HepG2 (cell line): ENCODE measurements around the gene KRT32. TPM values are rescaled to one million over a fixed set of nuclear protein-coding genes. Genes with fewer than 3 reads are reported as not detected.

Source experiments
- CC2D1A ChIP-seq: sonication (generic); formaldehyde crosslinking; IDR thresholded peaks from 2 replicates; pipeline ENCODE4 v1.8.1; 2023; ENCODE audit warnings: mild to moderate bottlenecking, missing genetic modification reagents
- CREM ChIP-seq, 2 experiments: sonication (generic) in 1 of 2; formaldehyde crosslinking in 1 of 2; IDR thresholded peaks; 2 replicates each; pipeline versions ENCODE4 v1.4.0 to v1.6.1; 2016 to 2020; ENCODE audit warnings: antibody characterized with exemption in 1 of 2, mild to moderate bottlenecking in 1 of 2, missing genetic modification reagents in 1 of 2
- FOSL2 ChIP-seq: sonication (generic); formaldehyde crosslinking; IDR thresholded peaks from 2 replicates; pipeline ENCODE4 v1.4.0; 2020; ENCODE audit warnings: missing genetic modification reagents
- FOXP1 ChIP-seq, 2 experiments: fragments of 450-650 bp in 1 of 2; IDR thresholded peaks; 2 replicates each; pipeline ENCODE4 v1.6.1; 2017 to 2018; ENCODE audit warnings: antibody characterized with exemption in 1 of 2
- HIVEP1 ChIP-seq: sonication (generic); formaldehyde crosslinking; IDR thresholded peaks from 2 replicates; pipeline ENCODE4 v1.4.0; 2020; ENCODE audit warnings: mild to moderate bottlenecking, missing genetic modification reagents
- JDP2 ChIP-seq: sonication (generic); formaldehyde crosslinking; IDR thresholded peaks from 2 replicates; pipeline ENCODE4 v1.8.1; 2022; ENCODE audit warnings: missing genetic modification reagents, borderline replicate concordance
- JUNB ChIP-seq: sonication (generic); formaldehyde crosslinking; IDR thresholded peaks from 2 replicates; pipeline ENCODE4 v1.8.0; 2022; ENCODE audit warnings: missing genetic modification reagents, mild to moderate bottlenecking, borderline replicate concordance
- KLF16 ChIP-seq, 2 experiments: sonication (generic) in 1 of 2; formaldehyde crosslinking in 1 of 2; IDR thresholded peaks; 2 replicates each; pipeline versions ENCODE4 v1.6.1 to v1.8.0; 2016 to 2023; ENCODE audit warnings: missing genetic modification reagents in 2 of 2, missing compliant biosample characterization in 1 of 2
- MEIS1 ChIP-seq: sonication (generic); formaldehyde crosslinking; IDR thresholded peaks from 2 replicates; pipeline ENCODE4 v1.9.0; 2021; ENCODE audit warnings: mild to moderate bottlenecking, missing genetic modification reagents, moderate library complexity, borderline replicate concordance
- RBM22 ChIP-seq: fragments of 200-400 bp; formaldehyde crosslinking; optimal IDR thresholded peaks from 2 replicates; pipeline ENCODE3; 2017; ENCODE audit warnings: mild to moderate bottlenecking, low read length, moderate library complexity
- REXO4 ChIP-seq: sonication (generic); formaldehyde crosslinking; IDR thresholded peaks from 2 replicates; pipeline ENCODE4 v1.8.0; 2022; ENCODE audit warnings: missing genetic modification reagents, mild to moderate bottlenecking, borderline replicate concordance
- SKIL ChIP-seq: sonication (generic); formaldehyde crosslinking; IDR thresholded peaks from 2 replicates; pipeline ENCODE4 v1.8.0; 2022; ENCODE audit warnings: missing genetic modification reagents, mild to moderate bottlenecking, moderate library complexity, borderline replicate concordance
- SYNCRIP ChIP-seq: fragments of 200-400 bp; formaldehyde crosslinking; IDR thresholded peaks from 2 replicates; pipeline ENCODE4 v1.6.1; 2018; ENCODE audit warnings: mild to moderate bottlenecking, low read depth, low read length; ENCODE audit not compliant: insufficient read depth
- TBX2 ChIP-seq: sonication (generic); formaldehyde crosslinking; IDR thresholded peaks from 2 replicates; pipeline ENCODE4 v1.5.0; 2020; ENCODE audit warnings: missing genetic modification reagents, mild to moderate bottlenecking, borderline replicate concordance
- ZBTB44 ChIP-seq: sonication (generic); formaldehyde crosslinking; IDR thresholded peaks from 2 replicates; pipeline ENCODE4 v1.4.0; 2020; ENCODE audit warnings: missing genetic modification reagents
- ZNF253 ChIP-seq: sonication (generic); formaldehyde crosslinking; IDR thresholded peaks from 2 replicates; pipeline ENCODE4 v1.8.0; 2022; ENCODE audit warnings: mild to moderate bottlenecking, missing genetic modification reagents, borderline replicate concordance
- polyA plus RNA-seq, 8 experiments: library from polyadenylated mRNA; depleted of rRNA in 3 of 8; stranded (reverse) in 7 of 8; unstranded in 1 of 8; fragments of >200 nt; fragmentation: Illumina TruSeq in 4 of 8; extraction: Trizol in 4 of 8; gene quantifications; 2 replicates each; pipeline versions ENCODE4 v1.2.1 to v1.2.3, GENCODE V29; 2011 to 2016; ENCODE audit warnings: low read depth in 4 of 8, missing spikeins in 1 of 8, mixed read lengths in 1 of 8; ENCODE audit not compliant: insufficient read depth in 1 of 8
- total RNA-seq, 5 experiments: library from RNA; depleted of rRNA; stranded (reverse); fragments of >200 nt; fragmentation: Illumina TruSeq; extraction: Trizol; gene quantifications; 2 replicates each; pipeline ENCODE4 v1.2.3, GENCODE V29; 2016; ENCODE audit warnings: low read depth in 1 of 5
- TF ChIP-seq, protein P1 (sequence below): sonication (generic); formaldehyde crosslinking; IDR thresholded peaks from 2 replicates; pipeline ENCODE4 v1.4.0; 2020; ENCODE audit warnings: missing genetic modification reagents, borderline replicate concordance
- TF ChIP-seq, protein P2 (sequence below): sonication (generic); formaldehyde crosslinking; IDR thresholded peaks from 2 replicates; pipeline ENCODE4 v1.4.0; 2020; ENCODE audit warnings: missing genetic modification reagents, borderline replicate concordance

The KRT32 gene
- total and polyA plus RNA-seq, 2 of the 13 experiments (the other 11 are each of a cell fraction or from before 2014, with no cell fraction given), result not detected

DNA sequence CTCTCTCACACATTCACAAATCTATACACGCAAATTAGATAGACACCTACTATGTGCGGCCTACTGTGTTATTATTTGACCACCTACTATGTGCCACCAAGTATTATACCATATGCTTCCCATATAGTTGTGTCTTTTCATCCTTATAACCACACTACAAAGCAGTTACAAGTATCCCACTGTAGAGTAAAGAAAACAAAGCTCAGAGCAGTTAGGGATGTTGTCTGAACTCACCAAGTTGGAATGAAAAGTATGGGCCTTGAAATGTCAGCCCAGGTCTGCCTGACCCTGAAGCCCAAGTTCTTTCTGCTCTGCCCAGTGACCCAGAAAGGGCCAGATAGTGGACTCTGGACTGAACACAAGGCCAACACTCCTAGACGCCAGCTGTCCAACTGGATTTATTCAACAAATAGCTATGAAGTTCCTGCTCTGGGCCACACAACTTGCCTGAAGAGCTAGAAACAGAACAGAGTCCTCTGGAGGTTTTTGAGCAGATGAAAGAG lies 51.3 kb downstream of the KRT32 start (continued):
- peak; percentile 71; the same call in 1 of the 2 replicates for TF ChIP-seq SKIL (CRISPR knock-in tag)
- TF ChIP-seq REXO4 (CRISPR knock-in tag), result no peak
- TF ChIP-seq CC2D1A (CRISPR knock-in tag), result no peak
- TF ChIP-seq JDP2 (CRISPR knock-in tag), result no peak
- TF ChIP-seq ZBTB44, result no peak
- TF ChIP-seq HIVEP1, result no peak
- TF ChIP-seq RBM22, result no peak
- TF ChIP-seq TBX2, result peak; percentile 41; the same call in 1 of the 2 replicates
- no peak for TF ChIP-seq ZNF253 (CRISPR knock-in tag)
- 0 out of 2 replicates have a peak, but pooled peaks have one; percentile 11 for TF ChIP-seq MEIS1 (CRISPR knock-in tag)
- peak; percentile 78 for TF ChIP-seq FOSL2 (CRISPR knock-in tag)
- peak; percentile 47 for TF ChIP-seq CREM (IDR thresholded peaks at IDR 0.05)
- TF ChIP-seq CREM (CRISPR knock-in tag; IDR thresholded peaks at IDR 0.05), result no peak
- TF ChIP-seq KLF16 (CRISPR knock-in tag; IDR thresholded peaks at IDR 0.05), result peak in 1 of 2 experiments; percentile 41; a peak in 1 of 4 replicates
- TF ChIP-seq JUNB (CRISPR knock-in tag), result no peak
- no peak for TF ChIP-seq SYNCRIP
- TF ChIP-seq, protein P1, sequence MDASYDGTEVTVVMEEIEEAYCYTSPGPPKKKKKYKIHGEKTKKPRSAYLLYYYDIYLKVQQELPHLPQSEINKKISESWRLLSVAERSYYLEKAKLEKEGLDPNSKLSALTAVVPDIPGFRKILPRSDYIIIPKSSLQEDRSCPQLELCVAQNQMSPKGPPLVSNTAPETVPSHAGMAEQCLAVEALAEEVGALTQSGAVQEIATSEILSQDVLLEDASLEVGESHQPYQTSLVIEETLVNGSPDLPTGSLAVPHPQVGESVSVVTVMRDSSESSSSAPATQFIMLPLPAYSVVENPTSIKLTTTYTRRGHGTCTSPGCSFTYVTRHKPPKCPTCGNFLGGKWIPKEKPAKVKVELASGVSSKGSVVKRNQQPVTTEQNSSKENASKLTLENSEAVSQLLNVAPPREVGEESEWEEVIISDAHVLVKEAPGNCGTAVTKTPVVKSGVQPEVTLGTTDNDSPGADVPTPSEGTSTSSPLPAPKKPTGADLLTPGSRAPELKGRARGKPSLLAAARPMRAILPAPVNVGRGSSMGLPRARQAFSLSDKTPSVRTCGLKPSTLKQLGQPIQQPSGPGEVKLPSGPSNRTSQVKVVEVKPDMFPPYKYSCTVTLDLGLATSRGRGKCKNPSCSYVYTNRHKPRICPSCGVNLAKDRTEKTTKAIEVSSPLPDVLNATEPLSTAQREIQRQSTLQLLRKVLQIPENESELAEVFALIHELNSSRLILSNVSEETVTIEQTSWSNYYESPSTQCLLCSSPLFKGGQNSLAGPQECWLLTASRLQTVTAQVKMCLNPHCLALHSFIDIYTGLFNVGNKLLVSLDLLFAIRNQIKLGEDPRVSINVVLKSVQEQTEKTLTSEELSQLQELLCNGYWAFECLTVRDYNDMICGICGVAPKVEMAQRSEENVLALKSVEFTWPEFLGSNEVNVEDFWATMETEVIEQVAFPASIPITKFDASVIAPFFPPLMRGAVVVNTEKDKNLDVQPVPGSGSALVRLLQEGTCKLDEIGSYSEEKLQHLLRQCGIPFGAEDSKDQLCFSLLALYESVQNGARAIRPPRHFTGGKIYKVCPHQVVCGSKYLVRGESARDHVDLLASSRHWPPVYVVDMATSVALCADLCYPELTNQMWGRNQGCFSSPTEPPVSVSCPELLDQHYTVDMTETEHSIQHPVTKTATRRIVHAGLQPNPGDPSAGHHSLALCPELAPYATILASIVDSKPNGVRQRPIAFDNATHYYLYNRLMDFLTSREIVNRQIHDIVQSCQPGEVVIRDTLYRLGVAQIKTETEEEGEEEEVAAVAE (CRISPR knock-in tag), result peak; percentile 39; the same call in 1 of the 2 replicates
- TF ChIP-seq, protein P2, sequence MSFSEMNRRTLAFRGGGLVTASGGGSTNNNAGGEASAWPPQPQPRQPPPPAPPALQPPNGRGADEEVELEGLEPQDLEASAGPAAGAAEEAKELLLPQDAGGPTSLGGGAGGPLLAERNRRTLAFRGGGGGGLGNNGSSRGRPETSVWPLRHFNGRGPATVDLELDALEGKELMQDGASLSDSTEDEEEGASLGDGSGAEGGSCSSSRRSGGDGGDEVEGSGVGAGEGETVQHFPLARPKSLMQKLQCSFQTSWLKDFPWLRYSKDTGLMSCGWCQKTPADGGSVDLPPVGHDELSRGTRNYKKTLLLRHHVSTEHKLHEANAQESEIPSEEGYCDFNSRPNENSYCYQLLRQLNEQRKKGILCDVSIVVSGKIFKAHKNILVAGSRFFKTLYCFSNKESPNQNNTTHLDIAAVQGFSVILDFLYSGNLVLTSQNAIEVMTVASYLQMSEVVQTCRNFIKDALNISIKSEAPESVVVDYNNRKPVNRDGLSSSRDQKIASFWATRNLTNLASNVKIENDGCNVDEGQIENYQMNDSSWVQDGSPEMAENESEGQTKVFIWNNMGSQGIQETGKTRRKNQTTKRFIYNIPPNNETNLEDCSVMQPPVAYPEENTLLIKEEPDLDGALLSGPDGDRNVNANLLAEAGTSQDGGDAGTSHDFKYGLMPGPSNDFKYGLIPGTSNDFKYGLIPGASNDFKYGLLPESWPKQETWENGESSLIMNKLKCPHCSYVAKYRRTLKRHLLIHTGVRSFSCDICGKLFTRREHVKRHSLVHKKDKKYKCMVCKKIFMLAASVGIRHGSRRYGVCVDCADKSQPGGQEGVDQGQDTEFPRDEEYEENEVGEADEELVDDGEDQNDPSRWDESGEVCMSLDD (CRISPR knock-in tag), result no peak
- no peak for TF ChIP-seq FOXP1 (IDR thresholded peaks at IDR 0.05)
- peak; percentile 67 for TF ChIP-seq FOXP1 (CRISPR knock-in tag; IDR thresholded peaks at IDR 0.05)
